ENCODE results near the gene SCN5A.

The SCN5A gene

GRCh38 chr3:38640661-38641452, 8.6 kb downstream of the SCN5A start:
- H3K4me3 ChIP-seq (ENCODE audit: low read length), result no peak overlapping the region

GRCh38 chr3:38638354-38638753, 11.1 kb downstream of the SCN5A start:
- no CpG with 5 or more reads among the region's 2 CpGs for WGBS (ENCODE audit: insufficient coverage, insufficient read length)
- Histone ChIP-seq H3K9me3 (ENCODE audit: control insufficient read depth, insufficient read depth, low read length) (no peaks in the 10 kb centered on the region), H3K4me1 (ENCODE audit: control insufficient read depth, insufficient read depth, low read length) (peaks cover 8% of the 10 kb centered on the region), H3K27me3 (ENCODE audit: control insufficient read depth, insufficient read depth, low read length) (no peaks in the 10 kb centered on the region), H3K4me3 (ENCODE audit: low read length) (no peak overlapping the region), H3K36me3 (ENCODE audit: control insufficient read depth, insufficient read depth, low read length) (no peaks in the 10 kb centered on the region), H3K27ac (ENCODE audit: low read length) (no peak overlapping the region)
- DNase-seq (ENCODE audit: low read depth, low spot score), result no peak

More at GRCh38 chr3:38640661-38641452, 8.6 kb downstream of the SCN5A start:
- Histone ChIP-seq H3K4me1 (ENCODE audit: control insufficient read depth, insufficient read depth, low read length) (peaks cover 8% of the 10 kb centered on the region), H3K27me3 (ENCODE audit: control insufficient read depth, insufficient read depth, low read length) (no peaks in the 10 kb centered on the region), H3K27ac (ENCODE audit: low read length) (no peak overlapping the region), H3K9me3 (ENCODE audit: control insufficient read depth, insufficient read depth, low read length) (no peaks in the 10 kb centered on the region), H3K36me3 (ENCODE audit: control insufficient read depth, insufficient read depth, low read length) (no peaks in the 10 kb centered on the region)
- no peak for DNase-seq (ENCODE audit: low read depth, low spot score)
- WGBS (ENCODE audit: insufficient coverage, insufficient read length), result no CpG with 5 or more reads among the region's 18 CpGs

- Histone ChIP-seq H3K9me3 (ENCODE audit: control insufficient read depth, insufficient read depth, low read length) (no peaks in the 10 kb centered on the region), H3K4me3 (ENCODE audit: low read length) (no peak overlapping the region), H3K27me3 (ENCODE audit: control insufficient read depth, insufficient read depth, low read length) (no peaks in the 10 kb centered on the region), H3K36me3 (ENCODE audit: control insufficient read depth, insufficient read depth, low read length) (no peaks in the 10 kb centered on the region), H3K27ac (ENCODE audit: low read length) (no peak overlapping the region), H3K4me1 (ENCODE audit: control insufficient read depth, insufficient read depth, low read length) (peaks cover 8% of the 10 kb centered on the region)
- DNase-seq (ENCODE audit: low read depth, low spot score), result no peak
- whole genome bisulfite sequencing (ENCODE audit: insufficient coverage, insufficient read length), result no CpG with 5 or more reads among the region's 5 CpGs
Observed at GRCh38 chr3:38637906-38638305, 11.6 kb downstream of the SCN5A start.

GRCh38 chr3:38636881-38637280, 12.6 kb downstream of the SCN5A start:
- no CpG with 5 or more reads among the region's 6 CpGs for WGBS (ENCODE audit: insufficient coverage, insufficient read length)
- H3K4me1 ChIP-seq (ENCODE audit: control insufficient read depth, insufficient read depth, low read length), result peaks cover 8% of the 10 kb centered on the region
- no peak for DNase-seq (ENCODE audit: low read depth, low spot score)
- no peaks in the 10 kb centered on the region for H3K27me3 ChIP-seq (ENCODE audit: control insufficient read depth, insufficient read depth, low read length)
- no peak overlapping the region for H3K4me3 ChIP-seq (ENCODE audit: low read length)
- H3K9me3 ChIP-seq (ENCODE audit: control insufficient read depth, insufficient read depth, low read length), result no peaks in the 10 kb centered on the region
- H3K36me3 ChIP-seq (ENCODE audit: control insufficient read depth, insufficient read depth, low read length), result no peaks in the 10 kb centered on the region
- no peak overlapping the region for H3K27ac ChIP-seq (ENCODE audit: low read length)

GRCh38 chr3:38636464-38636863, 13.0 kb downstream of the SCN5A start:
- WGBS (ENCODE audit: insufficient coverage, insufficient read length), result no CpG with 5 or more reads among the region's 7 CpGs
- no peak for DNase-seq (ENCODE audit: low read depth, low spot score)
- H3K27me3 ChIP-seq (ENCODE audit: control insufficient read depth, insufficient read depth, low read length), result no peaks in the 10 kb centered on the region

GRCh38 chr3:38634111-38634510, 15.4 kb downstream of the SCN5A start:
- no peaks in the 10 kb centered on the region for H3K9me3 ChIP-seq (ENCODE audit: control insufficient read depth, insufficient read depth, low read length)
- no peak for DNase-seq (ENCODE audit: low read depth, low spot score)
- WGBS (ENCODE audit: insufficient coverage, insufficient read length), result no CpG with 5 or more reads among the region's 11 CpGs

More at GRCh38 chr3:38636464-38636863, 13.0 kb downstream of the SCN5A start:
- H3K4me3 ChIP-seq (ENCODE audit: low read length), result no peak overlapping the region
- no peaks in the 10 kb centered on the region for H3K36me3 ChIP-seq (ENCODE audit: control insufficient read depth, insufficient read depth, low read length)
- H3K4me1 ChIP-seq (ENCODE audit: control insufficient read depth, insufficient read depth, low read length), result peaks cover 8% of the 10 kb centered on the region
- no peak overlapping the region for H3K27ac ChIP-seq (ENCODE audit: low read length)
- no peaks in the 10 kb centered on the region for H3K9me3 ChIP-seq (ENCODE audit: control insufficient read depth, insufficient read depth, low read length)

GRCh38 chr3:38632989-38633388, 16.5 kb downstream of the SCN5A start:
- H3K27me3 ChIP-seq (ENCODE audit: control insufficient read depth, insufficient read depth, low read length), result no peaks in the 10 kb centered on the region
- H3K4me1 ChIP-seq (ENCODE audit: control insufficient read depth, insufficient read depth, low read length), result peaks cover 7% of the 10 kb centered on the region
- DNase-seq (ENCODE audit: low read depth, low spot score), result no peak
- H3K9me3 ChIP-seq (ENCODE audit: control insufficient read depth, insufficient read depth, low read length), result no peaks in the 10 kb centered on the region
- no CpG with 5 or more reads among the region's 12 CpGs for WGBS (ENCODE audit: insufficient coverage, insufficient read length)
- no peaks in the 10 kb centered on the region for H3K36me3 ChIP-seq (ENCODE audit: control insufficient read depth, insufficient read depth, low read length)
- no peak overlapping the region for H3K27ac ChIP-seq (ENCODE audit: low read length)
- no peak overlapping the region for H3K4me3 ChIP-seq (ENCODE audit: low read length)

More at GRCh38 chr3:38634111-38634510, 15.4 kb downstream of the SCN5A start:
- H3K4me3 ChIP-seq (ENCODE audit: low read length), result no peak overlapping the region
- H3K36me3 ChIP-seq (ENCODE audit: control insufficient read depth, insufficient read depth, low read length), result no peaks in the 10 kb centered on the region
- peaks cover 10% of the 10 kb centered on the region for H3K4me1 ChIP-seq (ENCODE audit: control insufficient read depth, insufficient read depth, low read length)
- no peak overlapping the region for H3K27ac ChIP-seq (ENCODE audit: low read length)
- no peaks in the 10 kb centered on the region for H3K27me3 ChIP-seq (ENCODE audit: control insufficient read depth, insufficient read depth, low read length)

- H3K4me1 ChIP-seq (ENCODE audit: control insufficient read depth, insufficient read depth, low read length), result peaks cover 2% of the 10 kb centered on the region; the same call in 1 of the 2 replicates
- no peak overlapping the region for H3K27ac ChIP-seq (ENCODE audit: low read length)
- no peaks in the 10 kb centered on the region for H3K36me3 ChIP-seq (ENCODE audit: control insufficient read depth, insufficient read depth, low read length)
- WGBS (ENCODE audit: insufficient coverage, insufficient read length), result no CpG with 5 or more reads among the region's 5 CpGs
- H3K9me3 ChIP-seq (ENCODE audit: control insufficient read depth, insufficient read depth, low read length), result no peaks in the 10 kb centered on the region
- no peaks in the 10 kb centered on the region for H3K27me3 ChIP-seq (ENCODE audit: control insufficient read depth, insufficient read depth, low read length)
- no peak overlapping the region for H3K4me3 ChIP-seq (ENCODE audit: low read length)
- no peak for DNase-seq (ENCODE audit: low read depth, low spot score)
Observed at GRCh38 chr3:38630606-38631005, 18.9 kb downstream of the SCN5A start.

GRCh38 chr3:38630070-38630469, 19.4 kb downstream of the SCN5A start:
- no peaks in the 10 kb centered on the region for H3K9me3 ChIP-seq (ENCODE audit: control insufficient read depth, insufficient read depth, low read length)
- WGBS (ENCODE audit: insufficient coverage, insufficient read length), result no CpG with 5 or more reads among the region's 8 CpGs
- peaks cover 2% of the 10 kb centered on the region; the same call in 1 of the 2 replicates for H3K4me1 ChIP-seq (ENCODE audit: control insufficient read depth, insufficient read depth, low read length)
- no peaks in the 10 kb centered on the region for H3K27me3 ChIP-seq (ENCODE audit: control insufficient read depth, insufficient read depth, low read length)
- no peak for DNase-seq (ENCODE audit: low read depth, low spot score)
- H3K4me3 ChIP-seq (ENCODE audit: low read length), result no peak overlapping the region
- no peak overlapping the region for H3K27ac ChIP-seq (ENCODE audit: low read length)
- no peaks in the 10 kb centered on the region for H3K36me3 ChIP-seq (ENCODE audit: control insufficient read depth, insufficient read depth, low read length)

GRCh38 chr3:38628835-38629234, 20.7 kb downstream of the SCN5A start:
- DNase-seq (ENCODE audit: low read depth, low spot score), result no peak
- Histone ChIP-seq H3K36me3 (ENCODE audit: control insufficient read depth, insufficient read depth, low read length) (no peaks in the 10 kb centered on the region), H3K9me3 (ENCODE audit: control insufficient read depth, insufficient read depth, low read length) (no peaks in the 10 kb centered on the region), H3K4me3 (ENCODE audit: low read length) (no peak overlapping the region), H3K27ac (ENCODE audit: low read length) (no peak overlapping the region), H3K27me3 (ENCODE audit: control insufficient read depth, insufficient read depth, low read length) (no peaks in the 10 kb centered on the region), H3K4me1 (ENCODE audit: control insufficient read depth, insufficient read depth, low read length) (peaks cover 2% of the 10 kb centered on the region; the same call in 1 of the 2 replicates)
- WGBS (ENCODE audit: insufficient coverage, insufficient read length), result no CpG with 5 or more reads among the region's 5 CpGs

GRCh38 chr3:38627956-38628355, 21.5 kb downstream of the SCN5A start:
- H3K4me3 ChIP-seq (ENCODE audit: low read length), result no peak overlapping the region
- H3K27ac ChIP-seq (ENCODE audit: low read length), result no peak overlapping the region
- H3K4me1 ChIP-seq (ENCODE audit: control insufficient read depth, insufficient read depth, low read length), result peaks cover 2% of the 10 kb centered on the region; the same call in 1 of the 2 replicates
- no peaks in the 10 kb centered on the region for H3K27me3 ChIP-seq (ENCODE audit: control insufficient read depth, insufficient read depth, low read length)
- H3K9me3 ChIP-seq (ENCODE audit: control insufficient read depth, insufficient read depth, low read length), result no peaks in the 10 kb centered on the region
- H3K36me3 ChIP-seq (ENCODE audit: control insufficient read depth, insufficient read depth, low read length), result no peaks in the 10 kb centered on the region
- no CpG with 5 or more reads among the region's 4 CpGs for WGBS (ENCODE audit: insufficient coverage, insufficient read length)
- DNase-seq (ENCODE audit: low read depth, low spot score), result no peak

Measured in iPS DF 6.9 (cell line).